ENCODE measurements around the gene OR6V1. TPM values are rescaled to one million over a fixed set of nuclear protein-coding genes. Genes with fewer than 3 reads are reported as not detected.
A peak's percentile ranks its signal among the peaks of the same experiment; 100 is the strongest.

The OR6V1 gene
- total RNA-seq, 4 donors from 2014 or later: not detected

DNA sequence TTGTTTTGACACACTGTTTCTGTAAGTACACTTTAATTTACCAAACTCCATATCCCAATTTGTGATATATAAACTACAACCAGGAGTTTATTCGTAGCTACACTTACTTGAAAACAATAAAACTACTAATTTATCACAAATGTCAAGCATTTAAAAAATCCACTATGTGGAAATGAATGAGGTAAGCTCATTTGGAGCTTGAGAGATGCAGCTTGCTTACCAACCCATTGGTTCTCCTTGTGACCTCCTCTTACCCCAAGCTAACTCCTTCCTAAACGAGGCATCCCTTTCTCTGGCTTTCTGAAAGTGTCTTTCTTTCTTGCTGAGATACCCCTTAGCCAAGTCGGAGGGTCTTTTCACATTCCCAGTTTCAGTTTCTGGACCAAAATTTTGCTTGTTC lies 2.5 kb downstream of the OR6V1 start:
- intact Hi-C loops (cut with DNase I): no loop called here
- no peak for TF ChIP-seq POLR2A (IDR thresholded peaks at IDR 0.05)
- TF ChIP-seq, protein P1, sequence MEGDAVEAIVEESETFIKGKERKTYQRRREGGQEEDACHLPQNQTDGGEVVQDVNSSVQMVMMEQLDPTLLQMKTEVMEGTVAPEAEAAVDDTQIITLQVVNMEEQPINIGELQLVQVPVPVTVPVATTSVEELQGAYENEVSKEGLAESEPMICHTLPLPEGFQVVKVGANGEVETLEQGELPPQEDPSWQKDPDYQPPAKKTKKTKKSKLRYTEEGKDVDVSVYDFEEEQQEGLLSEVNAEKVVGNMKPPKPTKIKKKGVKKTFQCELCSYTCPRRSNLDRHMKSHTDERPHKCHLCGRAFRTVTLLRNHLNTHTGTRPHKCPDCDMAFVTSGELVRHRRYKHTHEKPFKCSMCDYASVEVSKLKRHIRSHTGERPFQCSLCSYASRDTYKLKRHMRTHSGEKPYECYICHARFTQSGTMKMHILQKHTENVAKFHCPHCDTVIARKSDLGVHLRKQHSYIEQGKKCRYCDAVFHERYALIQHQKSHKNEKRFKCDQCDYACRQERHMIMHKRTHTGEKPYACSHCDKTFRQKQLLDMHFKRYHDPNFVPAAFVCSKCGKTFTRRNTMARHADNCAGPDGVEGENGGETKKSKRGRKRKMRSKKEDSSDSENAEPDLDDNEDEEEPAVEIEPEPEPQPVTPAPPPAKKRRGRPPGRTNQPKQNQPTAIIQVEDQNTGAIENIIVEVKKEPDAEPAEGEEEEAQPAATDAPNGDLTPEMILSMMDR (IDR thresholded peaks at IDR 0.05): no peak
- WGBS, 2 donors: 75 to 84% methylated on average over 3 of the region's 3 CpGs

DNA sequence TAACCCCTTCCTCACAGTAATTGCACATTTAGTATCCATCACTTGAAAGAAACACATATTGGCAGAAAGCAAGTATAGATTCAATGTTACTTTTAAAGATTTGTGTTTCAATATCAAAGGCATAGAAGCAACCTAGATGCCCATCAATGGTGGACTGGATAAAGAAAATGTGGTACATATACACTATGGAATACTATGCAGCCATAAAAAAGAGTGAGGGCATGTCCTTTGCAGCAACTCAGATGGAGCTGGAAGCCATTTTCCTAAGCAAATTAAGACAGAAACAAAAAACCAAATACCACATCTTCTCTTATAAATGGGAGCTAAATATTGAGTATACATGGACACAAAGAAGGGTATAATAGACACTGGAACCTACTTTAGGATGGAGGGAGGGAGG lies 3.6 kb downstream of the OR6V1 start:
- Histone ChIP-seq H3K9me3 (no peaks in the 10 kb centered on the region), H3K27ac (no peak overlapping the region), H3K36me3 (no peaks in the 10 kb centered on the region), H3K4me3 (replicated peaks in 1 of 3) (no peak overlapping the region), H3K27me3 (no peaks in the 10 kb centered on the region), H3K4me1 (no peaks in the 10 kb centered on the region)
- no peak for DNase-seq
- intact Hi-C loops (cut with DNase I): no loop called here
- TF ChIP-seq POLR2A (IDR thresholded peaks at IDR 0.05): no peak
- TF ChIP-seq, protein P1 (IDR thresholded peaks at IDR 0.05): no peak

More for the DNA sequence above, 2.5 kb downstream of the OR6V1 start:
- Histone ChIP-seq H3K36me3 (no peaks in the 10 kb centered on the region), H3K4me1 (no peaks in the 10 kb centered on the region), H3K27me3 (no peaks in the 10 kb centered on the region), H3K9me3 (no peaks in the 10 kb centered on the region), H3K27ac (no peak overlapping the region), H3K4me3 (replicated peaks in 1 of 3) (no peak overlapping the region)
- no peak for DNase-seq

DNA sequence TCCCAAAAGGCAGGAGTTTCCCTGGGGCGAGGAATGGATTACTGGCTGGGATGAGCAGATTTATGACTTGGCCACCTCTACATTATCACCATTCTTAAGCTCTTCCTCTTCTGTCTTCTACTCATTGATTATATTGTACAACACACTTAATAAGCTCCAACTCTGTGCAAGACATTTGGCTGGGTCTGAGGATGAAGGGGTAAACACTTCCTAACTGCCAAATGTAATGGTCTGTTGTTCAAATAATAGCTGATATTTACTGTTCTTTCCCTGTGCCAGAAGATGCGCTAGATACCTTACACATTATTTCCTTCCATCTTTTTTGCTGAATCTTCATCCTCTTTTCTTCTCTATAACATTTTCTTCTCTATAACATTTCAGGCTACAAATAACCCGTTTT lies 11.6 kb downstream of the OR6V1 start:
- 74 to 90% methylated on average over 3 of the region's 3 CpGs for WGBS, 2 donors
- no peak for DNase-seq
- Histone ChIP-seq H3K27me3 (no peaks in the 10 kb centered on the region), H3K4me3 (replicated peaks in 1 of 3) (no peak overlapping the region), H3K4me1 (peaks cover 11 to 12% of the 10 kb centered on the region in 2 donors), H3K27ac (no peak overlapping the region), H3K36me3 (no peaks in the 10 kb centered on the region), H3K9me3 (no peaks in the 10 kb centered on the region)
- TF ChIP-seq POLR2A (IDR thresholded peaks at IDR 0.05): no peak
- TF ChIP-seq, protein P1 (IDR thresholded peaks at IDR 0.05): no peak
- intact Hi-C loops (cut with DNase I): no loop called here

DNA sequence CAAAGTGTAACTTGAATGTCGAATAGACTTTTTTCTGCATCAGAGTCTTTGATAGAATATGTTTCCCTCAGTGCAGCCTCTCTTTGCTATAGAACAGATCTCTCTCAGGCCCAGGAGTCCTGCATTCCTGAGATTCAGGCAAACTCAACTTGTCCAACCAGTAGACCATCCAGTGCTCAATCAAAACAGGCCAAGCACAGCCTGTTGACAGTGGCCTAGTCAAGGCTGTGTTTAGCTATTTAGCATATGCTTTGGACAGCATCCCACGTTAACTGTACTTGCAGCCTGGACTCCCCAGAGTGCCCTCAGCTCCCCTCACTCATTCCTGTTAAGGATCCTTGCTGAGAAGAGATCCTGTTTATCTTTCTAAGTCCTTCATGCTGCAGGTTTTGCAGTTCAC lies 16.3 kb downstream of the OR6V1 start:
- Histone ChIP-seq H3K27ac (peak overlapping the region; percentile 61 to 73 (median 69)), H3K27me3 (no peaks in the 10 kb centered on the region), H3K9me3 (no peaks in the 10 kb centered on the region), H3K36me3 (no peaks in the 10 kb centered on the region), H3K4me3 (replicated peaks in 1 of 3) (no peak overlapping the region), H3K4me1 (peaks cover 27 to 30% of the 10 kb centered on the region in 2 donors)
- intact Hi-C loops (cut with DNase I): no loop called here
- peak; percentile 80 for DNase-seq
- 20 to 22% methylated on average over 2 of the region's 2 CpGs for WGBS, 2 donors
- TF ChIP-seq, protein P1 (IDR thresholded peaks at IDR 0.05): peak in 1 of 6 experiments; percentile 30
- no peak for TF ChIP-seq POLR2A (IDR thresholded peaks at IDR 0.05)

DNA sequence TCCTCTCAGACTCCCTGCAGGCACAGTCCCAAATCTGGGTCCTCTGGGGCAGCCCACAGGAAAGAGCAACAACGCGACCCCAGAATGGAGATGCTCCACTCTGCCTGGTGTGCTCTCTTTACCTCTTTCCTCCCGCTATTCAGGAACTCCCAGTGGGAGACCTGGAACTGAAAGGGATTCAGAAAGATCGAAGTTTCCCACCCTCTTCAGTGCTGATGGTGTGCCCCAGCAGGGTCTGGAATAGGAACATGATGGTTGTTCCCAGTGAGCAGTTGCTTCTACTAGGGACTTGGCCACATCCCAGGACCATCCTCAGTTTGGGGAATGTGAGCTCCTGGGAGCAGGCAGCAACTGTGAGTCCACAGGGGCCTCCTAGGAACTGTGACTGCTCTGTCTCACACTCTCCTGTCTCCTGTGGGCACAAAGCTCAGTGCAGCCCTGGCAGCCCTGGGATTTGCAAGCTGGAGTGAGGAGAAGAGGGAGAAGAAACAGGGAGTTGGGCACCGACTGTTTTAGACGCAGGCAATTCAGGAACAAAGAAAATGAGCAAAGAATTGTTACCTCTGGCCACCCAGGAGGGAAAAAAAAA lies 17.9 kb downstream of the OR6V1 start:
- Histone ChIP-seq H3K4me1 (peaks cover 27 to 30% of the 10 kb centered on the region in 2 donors), H3K36me3 (no peaks in the 10 kb centered on the region), H3K4me3 (replicated peaks in 1 of 3) (no peak overlapping the region), H3K9me3 (no peaks in the 10 kb centered on the region), H3K27me3 (no peaks in the 10 kb centered on the region), H3K27ac (peak overlapping the region in 2 of 3 donors; percentile 10 to 73)
- TF ChIP-seq, protein P1 (IDR thresholded peaks at IDR 0.05): peak in 1 of 6 experiments; percentile 21
- TF ChIP-seq POLR2A (IDR thresholded peaks at IDR 0.05): no peak
- intact Hi-C loops (cut with DNase I): no loop called here
- WGBS, 2 donors: 43 to 57% methylated on average over 3 to 6 of the region's 6 CpGs
- peak; percentile 26 to 57 for DNase-seq
